Suppressor macrophage treated with lipopolysaccharide for 4 hours (primary cell): Measurements from ENCODE around the gene TM4SF1.

Experiments used
- DNase-seq: peaks from one replicate; pipeline ENCODE4 v3.0.0-alpha.2; 2020

Gene TM4SF1, protein sequence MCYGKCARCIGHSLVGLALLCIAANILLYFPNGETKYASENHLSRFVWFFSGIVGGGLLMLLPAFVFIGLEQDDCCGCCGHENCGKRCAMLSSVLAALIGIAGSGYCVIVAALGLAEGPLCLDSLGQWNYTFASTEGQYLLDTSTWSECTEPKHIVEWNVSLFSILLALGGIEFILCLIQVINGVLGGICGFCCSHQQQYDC

GRCh38 chr3:149377408-149378364, at the start of gene TM4SF1:
Gene TM4SF1 (minus strand): TSS chr3:149377649. CDS start chr3:149377547, 102 bp downstream.
- peak; percentile 58 for DNase-seq

GRCh38 chr3:149426325-149426724, 48.9 kb upstream of the TM4SF1 start:
- DNase-seq: no peak

DNA sequence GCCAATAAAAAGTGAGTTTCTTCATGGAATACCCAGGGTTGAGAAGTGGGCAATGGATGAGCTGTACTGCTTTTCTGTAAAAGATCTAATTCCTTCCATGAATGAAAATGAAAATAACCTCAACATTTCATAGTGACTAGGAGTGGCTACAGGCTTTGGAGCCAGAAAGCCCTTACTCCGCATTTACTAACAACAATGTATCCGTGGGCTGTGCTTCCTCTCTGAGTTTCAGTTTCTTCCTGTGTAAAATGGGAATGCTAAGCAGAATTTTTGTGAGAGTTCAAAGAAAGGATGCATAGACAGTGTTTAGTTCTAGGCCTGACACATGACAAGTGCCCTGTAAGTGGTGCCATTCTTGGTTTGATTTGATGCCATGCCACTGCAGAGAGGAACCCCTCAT, 47.5 kb upstream of the TM4SF1 start:
- peak; percentile 86 for DNase-seq

GRCh38 chr3:149421764-149422163, 44.3 kb upstream of the TM4SF1 start:
- DNase-seq: no peak

GRCh38 chr3:149419816-149420215, 42.4 kb upstream of the TM4SF1 start:
- no peak for DNase-seq

DNA sequence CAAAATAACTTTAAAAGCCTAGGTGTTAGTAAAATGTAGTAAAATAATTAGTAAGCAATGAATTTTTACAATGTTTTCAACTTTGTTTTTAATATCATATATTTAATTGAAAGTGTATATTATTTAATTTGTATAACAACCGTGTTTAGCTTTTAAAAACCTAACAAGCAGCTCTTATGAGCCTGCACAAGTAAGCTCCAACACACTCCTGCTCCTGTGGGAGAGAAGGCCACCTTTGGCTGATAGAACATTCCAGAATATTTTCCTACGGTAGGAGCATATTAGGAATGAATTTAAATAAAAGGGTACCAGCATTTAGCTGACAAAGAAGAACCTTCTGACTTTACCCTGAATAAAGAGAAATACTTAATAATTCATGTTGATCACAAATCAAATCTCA, 40.3 kb upstream of the TM4SF1 start:
- no peak for DNase-seq

DNA sequence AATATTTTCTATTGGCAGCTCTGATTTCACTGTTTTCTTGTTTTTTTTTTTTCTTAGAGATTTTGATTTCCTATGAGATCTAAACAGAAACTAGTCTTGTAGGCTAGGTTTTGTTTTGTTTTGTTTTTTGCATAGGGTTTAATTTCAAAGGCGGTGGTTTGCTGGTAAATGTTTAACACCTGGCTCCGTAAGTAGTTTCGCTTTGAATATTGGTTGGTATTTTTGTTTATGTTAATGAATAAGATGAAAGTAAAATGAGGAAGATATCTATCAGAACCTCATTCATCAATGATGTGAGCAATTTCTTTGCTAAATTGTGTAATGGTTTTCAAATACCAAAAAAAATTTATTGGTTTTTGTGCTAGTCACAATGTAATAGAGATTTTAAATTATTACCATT, 39.7 kb upstream of the TM4SF1 start:
- no peak for DNase-seq

GRCh38 chr3:149415484-149415883, 38.0 kb upstream of the TM4SF1 start:
- no peak for DNase-seq

- DNase-seq: peak; percentile 54
These were observed 37.2 kb upstream of the TM4SF1 start for GRCh38 chr3:149414557-149415231.

GRCh38 chr3:149411583-149411982, 34.1 kb upstream of the TM4SF1 start:
- no peak for DNase-seq

DNA sequence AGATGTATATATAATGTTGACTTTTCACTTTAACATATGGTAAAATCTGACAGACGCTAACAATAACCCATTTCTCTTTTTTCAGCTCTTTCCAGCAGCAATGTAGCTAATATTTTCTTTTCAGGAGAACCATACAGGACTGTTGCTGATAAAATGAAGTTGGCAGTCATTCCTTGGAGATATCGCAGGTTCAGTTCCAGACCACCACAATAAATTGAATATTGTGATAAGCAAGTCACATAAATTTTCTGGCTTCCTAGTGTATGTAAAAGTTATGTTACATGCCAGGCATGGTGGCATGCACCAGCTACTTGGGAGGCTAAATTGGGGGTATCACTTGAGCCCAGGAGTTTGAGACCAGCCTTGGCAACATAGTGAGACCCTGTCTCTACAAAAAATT, 31.9 kb upstream of the TM4SF1 start:
- DNase-seq: no peak

- no peak for DNase-seq
These were observed 30.4 kb upstream of the TM4SF1 start for GRCh38 chr3:149407898-149408297.

- no peak for DNase-seq
These were observed 28.8 kb upstream of the TM4SF1 start for GRCh38 chr3:149406244-149406752.

DNA sequence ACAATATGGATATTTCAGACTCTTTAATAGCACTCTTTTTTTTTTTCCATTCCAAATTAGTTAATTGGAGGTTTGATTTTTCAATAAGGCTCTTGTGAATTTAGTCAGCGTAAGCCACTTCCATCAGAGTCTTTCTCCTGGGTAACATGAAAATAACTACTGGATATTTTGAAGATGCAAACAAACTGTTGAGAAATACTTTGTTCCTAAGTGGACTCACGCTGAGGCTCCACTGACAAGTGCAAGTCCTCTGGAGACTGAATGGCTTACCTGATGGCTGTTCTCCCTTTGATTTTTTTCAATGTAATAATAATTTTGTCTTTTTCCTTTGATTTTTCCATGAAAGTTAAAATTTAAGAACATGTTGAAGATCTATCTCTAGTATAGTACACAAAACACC, 26.0 kb upstream of the TM4SF1 start:
- DNase-seq: no peak

GRCh38 chr3:149402481-149402880, 25.0 kb upstream of the TM4SF1 start:
- DNase-seq: no peak

DNA sequence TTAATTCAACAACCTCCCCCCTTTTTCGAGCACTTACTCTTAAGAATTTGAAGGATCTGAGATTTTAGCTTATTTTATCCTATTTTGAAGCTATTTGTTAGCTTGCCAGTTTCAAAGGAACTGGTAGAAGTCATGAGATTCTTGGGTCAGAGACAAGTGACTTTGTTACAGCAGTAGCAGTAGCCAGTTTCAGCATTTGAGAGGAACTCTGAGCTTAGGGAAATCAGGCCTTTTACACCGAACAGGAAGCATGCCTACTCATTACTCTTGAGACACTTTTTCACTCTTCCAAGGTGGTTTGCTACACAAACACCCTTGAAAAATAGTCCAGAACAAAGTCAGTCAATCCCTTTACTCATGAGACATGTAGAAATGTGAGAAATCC, 24.5 kb upstream of the TM4SF1 start:
- DNase-seq: peak; percentile 76

GRCh38 chr3:149401212-149401925, 23.9 kb upstream of the TM4SF1 start:
- no peak for DNase-seq

- DNase-seq: no peak
These were observed 23.2 kb upstream of the TM4SF1 start for GRCh38 chr3:149400645-149401044.

GRCh38 chr3:149398296-149398695, 20.8 kb upstream of the TM4SF1 start:
- DNase-seq: no peak

- DNase-seq: no peak
These were observed 20.1 kb upstream of the TM4SF1 start for GRCh38 chr3:149397528-149397927.

- no peak for DNase-seq
These were observed 19.0 kb upstream of the TM4SF1 start for GRCh38 chr3:149396476-149396875.
